Right lobe of liver (tissue), 6 donors: Measurements from ENCODE around the gene AK5. TPM values are rescaled to one million over a fixed set of nuclear protein-coding genes. Genes with fewer than 3 reads are reported as not detected.

Source experiments
- ATAC-seq, 4 donors: fragments of 200-7000 bp; cut with Tn5 transposase; one replicate each; pipeline ENCODE4 v1.9.1; 2020; ENCODE audit warnings: mild to moderate bottlenecking in 4 of 4, moderate library complexity in 4 of 4
- DNase-seq, 3 donors: peaks; one replicate each; pipeline ENCODE4 v3.0.0-alpha.2; 2020
- H3K27ac ChIP-seq, 3 donors: fragments of 200-600 bp; one replicate each; pipeline ENCODE4 v1.8.0; 2022
- H3K27me3 ChIP-seq, 2 donors: fragments of 200-600 bp; one replicate each; pipeline ENCODE4 v1.8.0; 2022
- H3K36me3 ChIP-seq, 4 donors: fragments of 200-600 bp; sonication (generic) in 1 of 4; one replicate each; pipeline versions ENCODE4 v1.5.1 to v1.8.0; 2017 to 2022; ENCODE audit warnings: control low read depth in 1 of 4
- H3K4me1 ChIP-seq, 4 donors: fragments of 200-600 bp; sonication (generic) in 1 of 4; one replicate each; pipeline versions ENCODE4 v1.5.1 to v1.8.0; 2017 to 2022; ENCODE audit warnings: control low read depth in 1 of 4
- H3K4me3 ChIP-seq, 3 donors: fragments of 200-600 bp; one replicate each; pipeline ENCODE4 v1.8.0; 2022
- H3K9me3 ChIP-seq, 4 donors: fragments of 200-600 bp; sonication (generic) in 1 of 4; one replicate each; pipeline versions ENCODE4 v1.5.1 to v1.8.0; 2017 to 2022; ENCODE audit warnings: control low read depth in 1 of 4
- POLR2A ChIP-seq: fragments of 450-650 bp; IDR thresholded peaks from one replicate; pipeline ENCODE4 v1.6.1; 2017; ENCODE audit warnings: antibody characterized with exemption, mild to moderate bottlenecking
- WGBS: methylation state at CpG from one replicate; pipeline ENCODE4 v1.1.6; 2018; ENCODE audit warnings: low coverage, low lambda C conversion rate; ENCODE audit not compliant: insufficient coverage; ENCODE audit errors: missing lambda C conversion rate; 5-methylcytosine and 5-hydroxymethylcytosine counted together
- intact Hi-C, 2 donors: fragments of 100-400 bp; cut with DNase I; formaldehyde crosslinking; loops; one replicate each; pipeline versions ENCODE4 v1.11.2 to v1.14.1; 2022
- total RNA-seq, 6 experiments: library from RNA; depleted of rRNA in 2 of 6; stranded (reverse); fragments of >200 nt in 2 of 6; fragmentation: NEBNext Ultra II Directional in 3 of 6; extraction: Animal tissue kit (Norgen Biotek cat#: 25700) in 3 of 6; gene quantifications; one replicate each; pipeline versions ENCODE4 v1.1.0 to v1.2.4, GENCODE V29; 2016 to 2023
- TF ChIP-seq, protein P1 (sequence below), 4 donors: fragments of 200-600 bp in 3 of 4; fragments of 450-650 bp in 1 of 4; IDR thresholded peaks; one replicate each; pipeline versions ENCODE4 v1.5.1 to v1.8.0; 2016 to 2022; ENCODE audit warnings: antibody characterized with exemption in 4 of 4, mild to moderate bottlenecking in 2 of 4
- donor health status: DM: no; HTN: yes; CAD: no.
- donor health status: DM: no; HTN: no; CAD: no.
- donor health status: DM: no; HTN: no; CAD: no.
- donor health status: DM: no; HTN: yes; CAD: no.
- donor health status: DM: no; HTN: yes; CAD: no.

AK5 gene
- total RNA-seq, 6 experiments from 2014 or later, result 0.47 to 0.53 TPM; not detected in 4

DNA sequence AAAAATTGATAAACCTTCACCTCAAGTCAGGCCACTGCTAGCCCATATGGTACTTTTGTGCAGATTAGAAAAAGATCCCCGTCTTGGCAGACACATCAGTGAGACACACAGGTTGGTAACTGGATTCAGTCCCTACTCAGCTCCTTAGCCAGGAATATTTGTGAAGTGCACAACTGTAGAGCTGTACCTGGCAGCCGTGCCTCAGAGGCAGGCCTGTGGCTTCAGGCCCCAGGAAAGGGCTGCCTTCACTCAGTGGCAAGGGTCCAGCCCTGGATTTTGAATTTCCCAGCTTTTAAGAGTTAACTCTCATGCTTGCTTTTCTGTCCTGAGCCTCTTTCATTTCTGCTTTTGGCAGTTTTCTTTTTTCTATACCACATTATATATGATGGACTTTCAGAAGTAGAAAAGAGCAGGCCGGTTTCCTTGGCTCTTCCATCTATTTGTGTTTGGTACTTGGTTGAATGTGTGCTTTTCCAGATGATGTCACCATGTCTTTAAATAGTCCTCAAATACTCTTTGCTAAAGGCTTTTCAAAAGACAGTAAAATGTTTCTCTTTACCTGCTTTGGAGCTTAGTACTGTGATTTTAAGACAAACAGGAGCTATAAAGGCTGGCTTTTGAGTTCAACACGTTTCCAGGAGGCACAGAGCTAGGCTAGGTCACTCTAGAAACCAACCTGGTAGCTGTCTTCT, 186.6 kb downstream of the AK5 start:
- no peaks in the 10 kb centered on the region for H3K4me1 ChIP-seq
- H3K36me3 ChIP-seq, result no peaks in the 10 kb centered on the region
- TF ChIP-seq POLR2A, result no peak
- TF ChIP-seq, protein P1, sequence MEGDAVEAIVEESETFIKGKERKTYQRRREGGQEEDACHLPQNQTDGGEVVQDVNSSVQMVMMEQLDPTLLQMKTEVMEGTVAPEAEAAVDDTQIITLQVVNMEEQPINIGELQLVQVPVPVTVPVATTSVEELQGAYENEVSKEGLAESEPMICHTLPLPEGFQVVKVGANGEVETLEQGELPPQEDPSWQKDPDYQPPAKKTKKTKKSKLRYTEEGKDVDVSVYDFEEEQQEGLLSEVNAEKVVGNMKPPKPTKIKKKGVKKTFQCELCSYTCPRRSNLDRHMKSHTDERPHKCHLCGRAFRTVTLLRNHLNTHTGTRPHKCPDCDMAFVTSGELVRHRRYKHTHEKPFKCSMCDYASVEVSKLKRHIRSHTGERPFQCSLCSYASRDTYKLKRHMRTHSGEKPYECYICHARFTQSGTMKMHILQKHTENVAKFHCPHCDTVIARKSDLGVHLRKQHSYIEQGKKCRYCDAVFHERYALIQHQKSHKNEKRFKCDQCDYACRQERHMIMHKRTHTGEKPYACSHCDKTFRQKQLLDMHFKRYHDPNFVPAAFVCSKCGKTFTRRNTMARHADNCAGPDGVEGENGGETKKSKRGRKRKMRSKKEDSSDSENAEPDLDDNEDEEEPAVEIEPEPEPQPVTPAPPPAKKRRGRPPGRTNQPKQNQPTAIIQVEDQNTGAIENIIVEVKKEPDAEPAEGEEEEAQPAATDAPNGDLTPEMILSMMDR (IDR thresholded peaks at IDR 0.05), result no peak
- WGBS, result 52% methylated on average over 3 of the region's 4 CpGs
- no peak overlapping the region for H3K4me3 ChIP-seq
- no peak overlapping the region for H3K27ac ChIP-seq
- no peak for DNase-seq
- intact Hi-C loops, result no loop called here
- no peaks in the 10 kb centered on the region for H3K27me3 ChIP-seq
- ATAC-seq, result no peak
- H3K9me3 ChIP-seq, result no peaks in the 10 kb centered on the region

DNA sequence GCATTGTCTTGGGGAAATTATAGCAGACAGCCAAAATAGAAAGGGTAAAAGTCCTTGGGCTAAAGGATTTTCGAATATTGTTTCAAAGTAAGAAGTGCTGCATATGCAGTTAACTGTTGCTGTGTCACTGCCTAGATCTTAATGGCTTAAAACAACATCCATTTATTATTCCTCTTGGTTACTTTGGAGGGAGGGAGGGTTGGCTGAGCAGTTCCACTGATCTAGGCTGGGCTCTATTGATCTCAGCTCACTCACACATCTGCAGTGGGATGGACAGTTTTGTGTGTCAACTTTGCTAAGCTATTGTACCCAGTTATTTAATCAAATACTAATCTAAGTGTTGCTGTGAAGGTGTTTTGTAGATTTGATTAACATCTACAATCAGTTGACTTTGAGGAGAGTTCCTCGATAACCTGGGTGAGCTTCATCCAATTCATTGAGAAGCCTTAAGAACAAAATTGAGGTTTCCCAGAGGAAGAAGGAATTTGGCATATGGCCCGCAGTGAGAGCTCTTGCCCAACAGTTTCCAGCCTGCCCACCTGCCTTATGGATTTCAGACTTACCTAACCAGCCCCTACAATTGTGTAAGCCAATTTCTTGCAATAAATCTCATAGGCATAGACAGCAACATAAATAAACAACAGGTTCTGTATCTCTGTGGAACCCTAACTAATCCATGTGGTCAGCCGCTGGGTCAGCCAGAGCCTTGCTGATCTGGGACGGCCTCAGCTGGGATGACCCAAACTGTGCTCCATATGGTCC, 187.3 kb downstream of the AK5 start:
- 56% methylated on average over 3 of the region's 5 CpGs for WGBS
- no peaks in the 10 kb centered on the region for H3K9me3 ChIP-seq
- no peaks in the 10 kb centered on the region for H3K27me3 ChIP-seq
- no peaks in the 10 kb centered on the region for H3K36me3 ChIP-seq
- H3K27ac ChIP-seq, result no peak overlapping the region
- intact Hi-C loops, result no loop called here
- DNase-seq, result no peak
- no peak for ATAC-seq
- H3K4me3 ChIP-seq, result no peak overlapping the region
- TF ChIP-seq POLR2A, result no peak
- TF ChIP-seq, protein P1 (IDR thresholded peaks at IDR 0.05), result no peak
- H3K4me1 ChIP-seq, result no peaks in the 10 kb centered on the region

DNA sequence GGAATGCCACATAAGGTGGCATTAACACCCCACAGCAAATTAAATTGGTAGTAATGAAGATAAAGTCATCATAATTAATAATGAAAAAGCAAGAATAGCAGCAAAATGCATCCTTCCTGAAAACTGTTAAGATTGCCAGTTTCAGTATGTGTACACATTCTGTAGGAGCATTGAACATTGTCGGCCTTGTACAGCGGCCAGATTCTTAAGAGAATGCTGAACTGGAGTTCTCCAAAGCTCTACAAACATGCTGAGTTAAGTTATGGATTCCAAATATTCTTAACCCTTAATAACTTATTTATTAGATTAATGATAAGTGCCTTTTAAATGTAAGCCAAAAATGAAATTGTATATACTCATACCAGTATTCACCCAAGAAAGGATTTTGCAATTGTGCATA, 189.9 kb downstream of the AK5 start:
- TF ChIP-seq POLR2A, result no peak
- ATAC-seq, result no peak
- H3K27ac ChIP-seq, result no peak overlapping the region
- H3K36me3 ChIP-seq, result no peaks in the 10 kb centered on the region
- H3K27me3 ChIP-seq, result no peaks in the 10 kb centered on the region
- H3K4me1 ChIP-seq, result no peaks in the 10 kb centered on the region
- no peak overlapping the region for H3K4me3 ChIP-seq
- DNase-seq, result no peak
- intact Hi-C loops, result no loop called here
- H3K9me3 ChIP-seq, result no peaks in the 10 kb centered on the region
- 63% methylated on average over 2 of the region's 2 CpGs for WGBS

DNA sequence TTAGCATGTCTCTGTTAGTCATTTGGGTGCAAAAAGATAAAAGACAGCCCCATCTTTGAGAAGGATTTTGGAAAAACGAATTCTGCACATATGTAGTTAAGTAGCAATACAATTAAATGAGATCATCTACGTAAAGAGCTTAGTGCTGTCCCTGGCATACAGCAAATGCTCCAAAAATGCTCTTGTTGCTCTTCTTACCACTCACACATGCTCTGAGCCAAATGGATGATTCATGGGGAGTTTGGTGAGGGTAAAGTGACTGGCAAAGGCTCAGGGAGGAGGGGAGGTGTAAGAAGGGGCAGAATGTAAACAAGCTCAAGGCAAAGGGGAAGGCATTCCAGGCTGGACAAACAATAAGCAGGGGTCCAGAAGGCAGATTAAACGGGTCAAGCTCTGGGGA, 191.9 kb downstream of the AK5 start:
- Histone ChIP-seq H3K4me1 (no peaks in the 10 kb centered on the region), H3K36me3 (no peaks in the 10 kb centered on the region), H3K9me3 (no peaks in the 10 kb centered on the region), H3K27ac (no peak overlapping the region), H3K27me3 (no peaks in the 10 kb centered on the region), H3K4me3 (no peak overlapping the region)
- DNase-seq, result no peak
- 33% methylated on average over 3 of the region's 3 CpGs for WGBS
- TF ChIP-seq, protein P1 (IDR thresholded peaks at IDR 0.05), result no peak
- no peak for TF ChIP-seq POLR2A
- intact Hi-C loops, result no loop called here
- ATAC-seq, result no peak

DNA sequence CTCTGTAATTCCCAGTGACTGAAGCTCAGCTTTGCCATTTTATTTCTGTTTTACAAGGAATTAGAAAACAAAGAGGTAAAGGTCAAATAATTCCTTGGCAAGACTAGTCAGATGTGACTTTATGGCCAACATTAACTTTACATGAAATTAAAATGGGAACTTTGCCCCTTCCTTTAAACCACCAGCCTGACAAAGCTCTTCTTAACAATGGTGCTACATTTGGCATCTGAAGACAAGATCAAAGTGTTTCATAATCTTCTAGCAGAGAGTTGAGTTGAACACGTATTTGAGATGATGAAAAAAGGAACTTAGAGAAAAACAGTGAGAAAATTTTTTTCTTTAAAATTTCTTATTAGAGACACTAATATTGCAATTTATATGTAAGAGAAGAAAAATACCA, 193.8 kb downstream of the AK5 start:
- H3K4me3 ChIP-seq, result no peak overlapping the region
- H3K36me3 ChIP-seq, result no peaks in the 10 kb centered on the region
- WGBS, result 14% methylated on average over 1 of the region's 1 CpG
- no peak overlapping the region for H3K27ac ChIP-seq
- H3K27me3 ChIP-seq, result no peaks in the 10 kb centered on the region
- intact Hi-C loops, result no loop called here
- TF ChIP-seq, protein P1 (IDR thresholded peaks at IDR 0.05), result no peak
- TF ChIP-seq POLR2A, result no peak
- ATAC-seq (no peak), DNase-seq (no peak)
- H3K9me3 ChIP-seq, result no peaks in the 10 kb centered on the region
- no peaks in the 10 kb centered on the region for H3K4me1 ChIP-seq
